H9 (cell line): Measurements from ENCODE around the gene SPTBN1. TPM values are rescaled to one million over a fixed set of nuclear protein-coding genes. Genes with fewer than 3 reads are reported as not detected.

Experiments used
- DNase-seq: peaks from one replicate; pipeline ENCODE4 v3.0.0-alpha.2; 2017
- H2AFZ ChIP-seq: one replicate; pipeline ENCODE4 v1.6.1; 2013; ENCODE audit warnings: mild to moderate bottlenecking, low read length, control low read depth, moderate library complexity
- H2AK5ac ChIP-seq: 2 replicates; pipeline ENCODE4 v1.6.1; 2013; ENCODE audit warnings: low read length, control low read depth, mixed read lengths; ENCODE audit not compliant: insufficient read length
- H2BK120ac ChIP-seq: one replicate; pipeline ENCODE4 v1.6.1; 2013; ENCODE audit warnings: low read depth, mild to moderate bottlenecking, low read length, control low read depth, inconsistent platforms; ENCODE audit not compliant: poor library complexity, severe bottlenecking
- H2BK12ac ChIP-seq: 2 replicates; pipeline ENCODE4 v1.6.1; 2013; ENCODE audit warnings: low read length, control low read depth, mixed read lengths, low read depth; ENCODE audit not compliant: insufficient read length
- H2BK15ac ChIP-seq: 2 replicates; pipeline ENCODE4 v1.6.1; 2013; ENCODE audit warnings: low read depth, low read length, control low read depth
- H2BK20ac ChIP-seq: one replicate; pipeline ENCODE4 v1.6.1; 2013; ENCODE audit warnings: low read depth, mild to moderate bottlenecking, low read length, control low read depth, inconsistent platforms; ENCODE audit not compliant: poor library complexity, severe bottlenecking
- H2BK5ac ChIP-seq: 2 replicates; pipeline ENCODE4 v1.6.1; 2013; ENCODE audit warnings: low read length, control low read depth, mixed read lengths; ENCODE audit not compliant: insufficient read length
- H3K14ac ChIP-seq: 2 replicates; pipeline ENCODE4 v1.6.1; 2013; ENCODE audit warnings: low read length, control low read depth; ENCODE audit not compliant: insufficient read depth
- H3K18ac ChIP-seq: 2 replicates; pipeline ENCODE4 v1.6.1; 2013; ENCODE audit warnings: low read depth, mild to moderate bottlenecking, mixed read lengths, low read length, control low read depth; ENCODE audit not compliant: insufficient read length
- H3K23ac ChIP-seq: 2 replicates; pipeline ENCODE4 v1.6.1; 2013; ENCODE audit warnings: low read length, control low read depth, mixed read lengths, low read depth; ENCODE audit not compliant: insufficient read length
- H3K23me2 ChIP-seq: 2 replicates; pipeline ENCODE4 v1.6.1; 2013; ENCODE audit warnings: low read depth, mild to moderate bottlenecking, mixed read lengths, low read length, control low read depth; ENCODE audit not compliant: insufficient read length, poor library complexity, severe bottlenecking
- H3K27ac ChIP-seq: 2 replicates; pipeline ENCODE4 v1.5.1; 2013; ENCODE audit warnings: low read length, control low read depth, mixed read lengths, low read depth; ENCODE audit not compliant: insufficient read length
- H3K27me3 ChIP-seq: 2 replicates; pipeline ENCODE4 v1.6.1; 2013; ENCODE audit warnings: low read length, control low read depth, inconsistent platforms; ENCODE audit not compliant: insufficient read depth
- H3K4ac ChIP-seq: 2 replicates; pipeline ENCODE4 v1.6.1; 2013; ENCODE audit warnings: low read depth, mild to moderate bottlenecking, control low read depth, inconsistent platforms, low read length, moderate library complexity
- H3K4me1 ChIP-seq: 2 replicates; pipeline ENCODE4 v1.6.1; 2013; ENCODE audit warnings: low read length, control low read depth, inconsistent platforms; ENCODE audit not compliant: insufficient read depth
- H3K4me2 ChIP-seq: 2 replicates; pipeline ENCODE4 v1.6.1; 2013; ENCODE audit warnings: low read length, control low read depth, mixed read lengths; ENCODE audit not compliant: insufficient read length, insufficient read depth
- H3K56ac ChIP-seq: 2 replicates; pipeline ENCODE4 v1.6.1; 2013; ENCODE audit warnings: low read depth, mild to moderate bottlenecking, mixed read lengths, low read length, control low read depth; ENCODE audit not compliant: insufficient read length
- H3K79me1 ChIP-seq: 2 replicates; pipeline ENCODE4 v1.6.1; 2013; ENCODE audit warnings: low read depth, mild to moderate bottlenecking, moderate library complexity, low read length, control low read depth, inconsistent platforms; ENCODE audit not compliant: insufficient read depth, poor library complexity, severe bottlenecking
- H3K79me2 ChIP-seq: 2 replicates; pipeline ENCODE4 v1.6.1; 2013; ENCODE audit warnings: low read length, control low read depth, inconsistent platforms; ENCODE audit not compliant: insufficient read depth
- H3K9ac ChIP-seq: 2 replicates; pipeline ENCODE4 v1.6.1; 2013; ENCODE audit warnings: low read length, control low read depth, mixed read lengths; ENCODE audit not compliant: insufficient read length; ENCODE audit errors: extremely low read depth
- H3K9me3 ChIP-seq: one replicate; pipeline ENCODE4 v1.6.1; 2013; ENCODE audit warnings: low read depth, low read length, inconsistent platforms; ENCODE audit not compliant: control insufficient read depth
- H3T11ph ChIP-seq: one replicate; pipeline ENCODE4 v1.6.1; 2013; ENCODE audit warnings: mild to moderate bottlenecking, low read length, control low read depth, inconsistent platforms
- H4K20me1 ChIP-seq: one replicate; pipeline ENCODE4 v1.6.1; 2013; ENCODE audit not compliant: control insufficient read depth, insufficient read length, insufficient read depth
- H4K5ac ChIP-seq: 2 replicates; pipeline ENCODE4 v1.6.1; 2013; ENCODE audit warnings: low read depth, mild to moderate bottlenecking, mixed read lengths, low read length, control low read depth; ENCODE audit not compliant: insufficient read length
- H4K8ac ChIP-seq: replicated peaks from 2 replicates; pipeline ENCODE4 v1.6.1; 2013; ENCODE audit warnings: low read length, control low read depth, mixed read lengths, low read depth; ENCODE audit not compliant: insufficient read length
- H4K91ac ChIP-seq: 2 replicates; pipeline ENCODE4 v1.6.1; 2013; ENCODE audit warnings: low read depth, mild to moderate bottlenecking, moderate library complexity, mixed read lengths, low read length, control low read depth; ENCODE audit not compliant: insufficient read length
- H3K27ac Mint-ChIP-seq, 3 experiments: 2 replicates in 2 of 3; 3 replicates in 1 of 3; pipeline ENCODE4 v1.8.0; 2020 to 2021; ENCODE audit warnings: mixed read lengths in 3 of 3, mild to moderate bottlenecking in 1 of 3, moderate library complexity in 1 of 3
- H3K27me3 Mint-ChIP-seq: 2 replicates; pipeline ENCODE4 v1.8.0; 2021; ENCODE audit warnings: low read depth, mild to moderate bottlenecking, moderate library complexity, mixed read lengths
- H3K36me3 Mint-ChIP-seq, 3 experiments: 2 replicates in 2 of 3; 3 replicates in 1 of 3; pipeline ENCODE4 v1.8.0; 2020 to 2021; ENCODE audit warnings: low read depth in 3 of 3, mixed read lengths in 3 of 3; ENCODE audit not compliant: insufficient read depth in 1 of 3
- H3K4me1 Mint-ChIP-seq, 2 experiments: 2 replicates each; pipeline ENCODE4 v1.8.0; 2020; ENCODE audit warnings: mixed read lengths in 2 of 2
- H3K4me3 Mint-ChIP-seq, 2 experiments: 2 replicates in 1 of 2; 3 replicates in 1 of 2; pipeline ENCODE4 v1.8.0; 2020 to 2021; ENCODE audit warnings: mild to moderate bottlenecking in 2 of 2, mixed read lengths in 2 of 2, moderate library complexity in 1 of 2
- H3K9me3 Mint-ChIP-seq, 2 experiments: 2 replicates in 1 of 2; 3 replicates in 1 of 2; pipeline ENCODE4 v1.8.0; 2020; ENCODE audit warnings: mild to moderate bottlenecking in 2 of 2, mixed read lengths in 2 of 2, moderate library complexity in 1 of 2
- WGBS: extraction: QIAGEN DNeasy Blood & Tissue Kit; methylation state at CpG from one replicate; pipeline ENCODE4 v1.1.7; 2013; ENCODE audit warnings: missing lambda C conversion rate, low lambda C conversion rate, mixed read lengths; ENCODE audit not compliant: insufficient read length; ENCODE audit errors: extremely low coverage; 5-methylcytosine and 5-hydroxymethylcytosine counted together
- total RNA-seq: library from RNA; stranded (reverse); gene quantifications from 2 replicates; pipeline ENCODE4 v1.2.1, GENCODE V29; 2021
- TF ChIP-seq, protein P1 (sequence below): fragments of 200-600 bp; sonication (generic); conservative IDR thresholded peaks from 3 replicates; pipeline ENCODE4 v1.8.0; 2021; ENCODE audit warnings: antibody characterized with exemption, mild to moderate bottlenecking

The SPTBN1 gene
- total RNA-seq, 1 experiment from 2014 or later, result 164 TPM

DNA sequence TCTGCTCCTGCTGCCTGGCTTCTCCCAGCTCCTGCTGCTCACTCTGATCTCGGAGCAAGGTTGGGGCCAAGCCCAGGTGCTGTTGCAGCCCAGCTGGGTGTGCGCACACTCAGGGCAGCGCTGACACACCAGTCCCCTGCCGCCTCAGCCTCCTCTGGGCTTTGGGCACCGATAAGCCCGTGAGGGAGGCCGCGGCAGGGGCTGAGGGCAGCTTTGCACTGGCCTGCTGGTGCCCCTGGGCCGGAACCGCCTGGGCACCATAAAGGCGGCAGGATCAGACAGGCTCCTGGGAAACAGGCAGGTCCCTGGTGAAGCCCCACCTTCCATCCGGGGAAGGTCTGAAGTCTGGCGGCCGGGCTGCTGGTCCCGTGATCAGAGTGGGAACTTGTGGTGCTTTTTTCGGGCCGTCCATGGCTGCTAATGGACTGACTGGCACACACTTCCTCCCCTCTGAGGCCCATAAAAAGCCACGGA, 253.2 kb downstream of the SPTBN1 start:
- Histone ChIP-seq H3K27ac (no peak overlapping the region), H3K4me1 (no peaks in the 10 kb centered on the region), H3K4me2 (no peak overlapping the region), H3K14ac (0 out of 2 replicates have a peak overlapping the region, but pooled peaks have one; percentile 6), H4K8ac (no peak overlapping the region), H4K20me1 (no peaks in the 10 kb centered on the region), H3K56ac (no peak overlapping the region), H2BK5ac (no peak overlapping the region), H3T11ph (no peak overlapping the region), H3K9ac (no peak overlapping the region), H3K79me2 (no peaks in the 10 kb centered on the region), H4K5ac (no peak overlapping the region), H3K9me3 (no peaks in the 10 kb centered on the region), H3K27me3 (no peaks in the 10 kb centered on the region; the same call in 1 of the 2 replicates), H3K23me2 (no peaks in the 10 kb centered on the region), H2AFZ (no peak overlapping the region), H3K23ac (no peak overlapping the region), H3K18ac (no peak overlapping the region), H2BK120ac (no peak overlapping the region), H2AK5ac (no peak overlapping the region), H3K4ac (no peak overlapping the region), H2BK20ac (no peak overlapping the region), H4K91ac (no peak overlapping the region), H2BK12ac (no peak overlapping the region), H2BK15ac (no peak overlapping the region), H3K79me1 (no peaks in the 10 kb centered on the region)
- Mint-ChIP-seq H3K27ac (no peak overlapping the region), H3K4me1 (no peaks in the 10 kb centered on the region), H3K4me3 (no peak overlapping the region), H3K27me3 (no peaks in the 10 kb centered on the region), H3K9me3 (no peaks in the 10 kb centered on the region), H3K36me3 (no peaks in the 10 kb centered on the region; a peak in 1 of 7 replicates)
- TF ChIP-seq, protein P1, sequence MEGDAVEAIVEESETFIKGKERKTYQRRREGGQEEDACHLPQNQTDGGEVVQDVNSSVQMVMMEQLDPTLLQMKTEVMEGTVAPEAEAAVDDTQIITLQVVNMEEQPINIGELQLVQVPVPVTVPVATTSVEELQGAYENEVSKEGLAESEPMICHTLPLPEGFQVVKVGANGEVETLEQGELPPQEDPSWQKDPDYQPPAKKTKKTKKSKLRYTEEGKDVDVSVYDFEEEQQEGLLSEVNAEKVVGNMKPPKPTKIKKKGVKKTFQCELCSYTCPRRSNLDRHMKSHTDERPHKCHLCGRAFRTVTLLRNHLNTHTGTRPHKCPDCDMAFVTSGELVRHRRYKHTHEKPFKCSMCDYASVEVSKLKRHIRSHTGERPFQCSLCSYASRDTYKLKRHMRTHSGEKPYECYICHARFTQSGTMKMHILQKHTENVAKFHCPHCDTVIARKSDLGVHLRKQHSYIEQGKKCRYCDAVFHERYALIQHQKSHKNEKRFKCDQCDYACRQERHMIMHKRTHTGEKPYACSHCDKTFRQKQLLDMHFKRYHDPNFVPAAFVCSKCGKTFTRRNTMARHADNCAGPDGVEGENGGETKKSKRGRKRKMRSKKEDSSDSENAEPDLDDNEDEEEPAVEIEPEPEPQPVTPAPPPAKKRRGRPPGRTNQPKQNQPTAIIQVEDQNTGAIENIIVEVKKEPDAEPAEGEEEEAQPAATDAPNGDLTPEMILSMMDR, result no peak
- WGBS, result no CpG with 5 or more reads among the region's 18 CpGs
- DNase-seq, result peak; percentile 61
